SK-N-SH (cell line): Measurements from ENCODE around the gene ERCC5. TPM values are rescaled to one million over a fixed set of nuclear protein-coding genes. Genes with fewer than 3 reads are reported as not detected.

ENCODE experiments used
- CTCF ChIA-PET: fragments of 300-600, 350-600 bp; formaldehyde crosslinking; extraction: SDS; loops from one replicate; lab custom pipeline; 2021; lab: Yijun Ruan, JAX
- POLR2A ChIA-PET: fragments of 350-600 bp; sonication (Branson Sonifier 250); formaldehyde crosslinking; extraction: SDS; loops from one replicate; lab custom pipeline; 2020; ENCODE audit warnings: antibody characterized with exemption, inconsistent platforms; lab: Yijun Ruan, JAX
- DNase-seq: peaks from one replicate; pipeline ENCODE4 v3.0.0; 2012
- H2AFZ ChIP-seq: fragments of 200-600 bp; sonication (generic); 2 replicates; pipeline ENCODE4 v1.8.1; 2016; ENCODE audit warnings: antibody characterized with exemption, mild to moderate bottlenecking, low read depth
- H3F3A ChIP-seq: fragments of 200-600 bp; sonication (generic); replicated peaks from 2 replicates; pipeline ENCODE3; 2016; ENCODE audit warnings: antibody characterized with exemption, mild to moderate bottlenecking; ENCODE audit not compliant: insufficient read depth
- H3K27ac ChIP-seq, 2 experiments: fragments of 200-500 bp in 1 of 2; fragments of 200-600 bp in 1 of 2; sonication (Bioruptor generic) in 1 of 2; sonication (generic), shearing (Covaris generic) in 1 of 2; 2 replicates each; pipeline versions ENCODE4 v1.5.1 to v1.6.1; 2014 to 2016; ENCODE audit warnings: low read depth in 2 of 2, inconsistent platforms in 1 of 2, low read length in 1 of 2, mild to moderate bottlenecking in 1 of 2, mixed read lengths in 1 of 2
- H3K27me3 ChIP-seq: fragments of 200-600 bp; sonication (generic), shearing (Covaris generic); 2 replicates; pipeline ENCODE4 v1.6.1; 2016; ENCODE audit warnings: mixed run types; ENCODE audit not compliant: insufficient read depth
- H3K36me3 ChIP-seq, 2 experiments: fragments of 200-500 bp in 1 of 2; fragments of 200-600 bp in 1 of 2; sonication (Bioruptor generic) in 1 of 2; sonication (generic) in 1 of 2; replicated peaks in 1 of 2; 2 replicates each; pipeline versions ENCODE3 to v1.5.1; 2014 to 2016; ENCODE audit warnings: low read length in 1 of 2, mild to moderate bottlenecking in 1 of 2; ENCODE audit not compliant: insufficient read depth in 2 of 2, control insufficient read depth in 1 of 2
- H3K4me1 ChIP-seq, 2 experiments: fragments of 200-500 bp in 1 of 2; fragments of 200-600 bp in 1 of 2; sonication (Bioruptor generic) in 1 of 2; sonication (generic), shearing (Covaris generic) in 1 of 2; 2 replicates each; pipeline versions ENCODE4 v1.5.1 to v1.6.1; 2014 to 2016; ENCODE audit warnings: low read depth in 1 of 2, low read length in 1 of 2, mixed run types in 1 of 2; ENCODE audit not compliant: insufficient read depth in 2 of 2, control insufficient read depth in 1 of 2
- H3K4me2 ChIP-seq: fragments of 200-600 bp; sonication (generic), shearing (Covaris generic); 2 replicates; pipeline ENCODE4 v1.6.1; 2017; ENCODE audit warnings: mixed run types
- H3K4me3 ChIP-seq, 2 experiments: fragments of 200-500 bp in 1 of 2; fragments of 200-600 bp in 1 of 2; sonication (Bioruptor generic) in 1 of 2; sonication (generic), shearing (Covaris generic) in 1 of 2; 2 replicates each; pipeline versions ENCODE4 v1.5.1 to v1.8.1; 2014 to 2016; ENCODE audit warnings: low read depth in 2 of 2, inconsistent platforms in 1 of 2, low read length in 1 of 2, mild to moderate bottlenecking in 1 of 2, mixed read lengths in 1 of 2, moderate library complexity in 1 of 2
- H3K79me2 ChIP-seq: fragments of 200-600 bp; sonication (generic); 2 replicates; pipeline ENCODE4 v1.8.1; 2017; ENCODE audit warnings: mild to moderate bottlenecking; ENCODE audit not compliant: insufficient read depth
- H3K9ac ChIP-seq: fragments of 200-600 bp; sonication (generic); 2 replicates; pipeline ENCODE4 v1.6.1; 2017; ENCODE audit warnings: mixed run types
- H3K9me2 ChIP-seq: fragments of 200-600 bp; sonication (generic); 2 replicates; pipeline ENCODE4 v1.6.1; 2017; ENCODE audit warnings: mixed run types
- H3K9me3 ChIP-seq: fragments of 200-600 bp; sonication (generic); 2 replicates; pipeline ENCODE4 v1.6.1; 2017; ENCODE audit warnings: mixed run types, mild to moderate bottlenecking, moderate library complexity
- H4K20me1 ChIP-seq: fragments of 200-600 bp; sonication (generic); 2 replicates; pipeline ENCODE4 v1.6.1; 2017; ENCODE audit warnings: mild to moderate bottlenecking, mixed run types; ENCODE audit not compliant: insufficient read depth
- EP300 ChIP-seq, 2 experiments: IDR thresholded peaks; 2 replicates each; pipeline versions ENCODE4 v1.4.0 to v1.6.1; 2012; ENCODE audit warnings: borderline replicate concordance in 1 of 2, low read depth in 1 of 2, low read length in 1 of 2
- EZH2phosphoT487 ChIP-seq: fragments of 200-600 bp; sonication (generic); IDR thresholded peaks from 2 replicates; pipeline ENCODE4 v1.6.1; 2017; ENCODE audit warnings: low read depth, mixed run types, mild to moderate bottlenecking, antibody characterized with exemption, moderate library complexity, borderline replicate concordance
- FOSL2 ChIP-seq: IDR thresholded peaks from 2 replicates; pipeline ENCODE4 v1.4.0; 2012; ENCODE audit warnings: low read depth, mild to moderate bottlenecking, moderate library complexity, borderline replicate concordance
- GATA2 ChIP-seq: sonication (generic); formaldehyde crosslinking; IDR thresholded peaks from 2 replicates; pipeline ENCODE4 v1.5.0; 2020; ENCODE audit warnings: mild to moderate bottlenecking, missing genetic modification reagents
- MEF2A ChIP-seq: IDR thresholded peaks from 2 replicates; pipeline ENCODE4 v1.4.0; 2012; ENCODE audit warnings: low read depth, borderline replicate concordance
- PBX3 ChIP-seq: IDR thresholded peaks from 2 replicates; pipeline ENCODE4; 2012
- POLR2AphosphoS5 ChIP-seq: IDR thresholded peaks from 2 replicates; pipeline ENCODE4 v1.6.1; 2012; ENCODE audit warnings: low read depth, low read length
- RCOR1 ChIP-seq: fragments of 150-350 bp; IDR thresholded peaks from 2 replicates; pipeline ENCODE4 v1.6.1; 2017; ENCODE audit warnings: antibody characterized with exemption, low read length
- RFX5 ChIP-seq: IDR thresholded peaks from 2 replicates; pipeline ENCODE4 v1.6.1; 2012; ENCODE audit warnings: mild to moderate bottlenecking, improper control_type of control experiment, low read length
- RXRA ChIP-seq: IDR thresholded peaks from 2 replicates; pipeline ENCODE4 v1.4.0; 2012; ENCODE audit warnings: low read depth, mild to moderate bottlenecking, borderline replicate concordance
- SMC3 ChIP-seq: IDR thresholded peaks from 2 replicates; pipeline ENCODE4 v1.6.1; 2012; ENCODE audit warnings: low read depth, low read length, improper control_type of control experiment
- TAF1 ChIP-seq: IDR thresholded peaks from 2 replicates; pipeline ENCODE4 v1.6.1; 2012; ENCODE audit warnings: low read depth, mild to moderate bottlenecking, low read length, moderate library complexity, borderline replicate concordance
- TCF12 ChIP-seq: IDR thresholded peaks from 2 replicates; pipeline ENCODE4 v1.4.0; 2012
- TEAD4 ChIP-seq: IDR thresholded peaks from 2 replicates; pipeline ENCODE4 v1.4.0; 2012; ENCODE audit warnings: mild to moderate bottlenecking, borderline replicate concordance; ENCODE audit not compliant: insufficient read depth
- USF2 ChIP-seq: fragments of 150-350 bp; IDR thresholded peaks from 2 replicates; pipeline ENCODE4 v1.6.1; 2017; ENCODE audit warnings: antibody characterized with exemption, low read length, low read depth, borderline replicate concordance
- YY1 ChIP-seq: IDR thresholded peaks from 2 replicates; pipeline ENCODE4 v1.4.0; 2012; ENCODE audit warnings: low read depth, mild to moderate bottlenecking
- WGBS: methylation state at CpG from one replicate; pipeline ENCODE4 v1.1.6; 2017; ENCODE audit warnings: low lambda C conversion rate; 5-methylcytosine and 5-hydroxymethylcytosine counted together
- polyA plus RNA-seq, 3 experiments: library from polyadenylated mRNA; depleted of rRNA; stranded (reverse); fragments of >200 nt; gene quantifications; 2 replicates each; pipeline ENCODE4 v1.2.3, GENCODE V29; 2012
- TF ChIP-seq, protein P1 (sequence below): IDR thresholded peaks from 2 replicates; pipeline ENCODE4 v1.4.0; 2012; ENCODE audit warnings: low read depth
- TF ChIP-seq, protein P2 (sequence below): fragments of 200-600 bp; sonication (generic); IDR thresholded peaks from 2 replicates; pipeline ENCODE4 v1.6.1; 2017; ENCODE audit warnings: antibody characterized with exemption, mild to moderate bottlenecking, moderate library complexity
- TF ChIP-seq, protein P3 (sequence below): IDR thresholded peaks from 2 replicates; pipeline ENCODE4 v1.4.0; 2012; ENCODE audit warnings: low read depth, borderline replicate concordance

The ERCC5 gene
- polyA plus RNA-seq, 1 of the 3 experiments (the other 2 are of a cell fraction) = 14.1 TPM

DNA sequence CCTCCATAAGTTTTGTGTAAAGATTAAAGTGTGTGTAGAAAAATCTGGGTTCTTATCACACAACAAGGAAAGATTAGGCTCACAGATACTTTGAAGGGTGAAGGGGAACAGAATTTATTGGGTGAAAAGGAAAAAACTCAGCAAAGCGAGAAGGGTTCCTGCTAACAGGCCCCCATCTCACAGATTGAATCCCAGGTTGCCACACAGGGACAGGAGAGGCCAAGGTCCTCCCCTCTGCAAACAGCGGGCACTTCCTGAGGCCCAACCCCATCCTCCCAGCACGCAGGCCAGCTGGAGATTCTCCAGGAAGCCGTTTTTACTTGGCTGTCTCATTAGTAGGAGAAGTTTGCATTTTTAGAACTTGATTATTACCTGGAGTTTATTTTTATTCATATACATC lies 15.2 kb upstream of the ERCC5 start:
- ChIA-PET CTCF (no interaction called here), POLR2A (no interaction called here)
- Histone ChIP-seq H3K9me3 (no peaks in the 10 kb centered on the region), H3K4me1 (peaks cover 0 to 1% of the 10 kb centered on the region in 2 experiments; a peak in 2 of 4 replicates), H3K4me3 (no peak overlapping the region), H3K9me2 (no peaks in the 10 kb centered on the region), H3K79me2 (peaks cover 4% of the 10 kb centered on the region; the same call in 1 of the 2 replicates), H3K27me3 (no peaks in the 10 kb centered on the region), H3K27ac (no peak overlapping the region), H3K9ac (no peak overlapping the region), H3K4me2 (no peak overlapping the region), H2AFZ (no peak overlapping the region), H3K36me3 (peaks cover 26 to 37% of the 10 kb centered on the region in 2 experiments), H3F3A (peaks cover 20% of the 10 kb centered on the region), H4K20me1 (no peaks in the 10 kb centered on the region)
- WGBS = 69% methylated on average over 4 of the region's 4 CpGs
- TF ChIP-seq, protein P1, sequence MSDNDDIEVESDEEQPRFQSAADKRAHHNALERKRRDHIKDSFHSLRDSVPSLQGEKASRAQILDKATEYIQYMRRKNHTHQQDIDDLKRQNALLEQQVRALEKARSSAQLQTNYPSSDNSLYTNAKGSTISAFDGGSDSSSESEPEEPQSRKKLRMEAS = no peak
- no peak for TF ChIP-seq TCF12
- TF ChIP-seq TAF1 = no peak
- TF ChIP-seq RFX5 = no peak
- no peak for TF ChIP-seq TEAD4
- no peak for TF ChIP-seq PBX3
- TF ChIP-seq SMC3 = no peak
- TF ChIP-seq, protein P2, sequence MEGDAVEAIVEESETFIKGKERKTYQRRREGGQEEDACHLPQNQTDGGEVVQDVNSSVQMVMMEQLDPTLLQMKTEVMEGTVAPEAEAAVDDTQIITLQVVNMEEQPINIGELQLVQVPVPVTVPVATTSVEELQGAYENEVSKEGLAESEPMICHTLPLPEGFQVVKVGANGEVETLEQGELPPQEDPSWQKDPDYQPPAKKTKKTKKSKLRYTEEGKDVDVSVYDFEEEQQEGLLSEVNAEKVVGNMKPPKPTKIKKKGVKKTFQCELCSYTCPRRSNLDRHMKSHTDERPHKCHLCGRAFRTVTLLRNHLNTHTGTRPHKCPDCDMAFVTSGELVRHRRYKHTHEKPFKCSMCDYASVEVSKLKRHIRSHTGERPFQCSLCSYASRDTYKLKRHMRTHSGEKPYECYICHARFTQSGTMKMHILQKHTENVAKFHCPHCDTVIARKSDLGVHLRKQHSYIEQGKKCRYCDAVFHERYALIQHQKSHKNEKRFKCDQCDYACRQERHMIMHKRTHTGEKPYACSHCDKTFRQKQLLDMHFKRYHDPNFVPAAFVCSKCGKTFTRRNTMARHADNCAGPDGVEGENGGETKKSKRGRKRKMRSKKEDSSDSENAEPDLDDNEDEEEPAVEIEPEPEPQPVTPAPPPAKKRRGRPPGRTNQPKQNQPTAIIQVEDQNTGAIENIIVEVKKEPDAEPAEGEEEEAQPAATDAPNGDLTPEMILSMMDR = no peak
- no peak for TF ChIP-seq RCOR1
- TF ChIP-seq FOSL2 = no peak
- TF ChIP-seq EP300 (IDR thresholded peaks at IDR 0.05; ENCODE audit: borderline replicate concordance in 1 of 2, low read depth in 1 of 2, low read length in 1 of 2) = no peak
- TF ChIP-seq POLR2AphosphoS5 = no peak
- DNase-seq = no peak

GRCh38 chr13:102836471-102836870 lies 9.4 kb upstream of the ERCC5 start:
- no peaks in the 10 kb centered on the region for H3K79me2 ChIP-seq
- no peaks in the 10 kb centered on the region for H3K9me3 ChIP-seq
- CTCF ChIA-PET = interaction anchor here (1.3 kb wide), 1 partner anchor 37 kb away, joined by 3 read pairs; no protein-coding TSS in a partner anchor
- H3K36me3 ChIP-seq = peaks cover 31 to 55% of the 10 kb centered on the region in 2 experiments
- H3K9me2 ChIP-seq = no peaks in the 10 kb centered on the region
- H4K20me1 ChIP-seq = no peaks in the 10 kb centered on the region
- H3K27ac ChIP-seq = no peak overlapping the region
- H3K27me3 ChIP-seq = no peaks in the 10 kb centered on the region
- H3F3A ChIP-seq = peaks cover 3% of the 10 kb centered on the region
- H3K9ac ChIP-seq = no peak overlapping the region
- no peak overlapping the region for H3K4me2 ChIP-seq
- DNase-seq = no peak
- no peak overlapping the region for H2AFZ ChIP-seq
- POLR2A ChIA-PET = no interaction called here
- no peaks in the 10 kb centered on the region for H3K4me1 ChIP-seq
- WGBS = 93% methylated on average over 4 of the region's 4 CpGs
- no peak overlapping the region for H3K4me3 ChIP-seq
- TF ChIP-seq, protein P1 = no peak
- TF ChIP-seq YY1 = no peak
- TF ChIP-seq PBX3 = no peak
- no peak for TF ChIP-seq USF2
- TF ChIP-seq, protein P3, sequence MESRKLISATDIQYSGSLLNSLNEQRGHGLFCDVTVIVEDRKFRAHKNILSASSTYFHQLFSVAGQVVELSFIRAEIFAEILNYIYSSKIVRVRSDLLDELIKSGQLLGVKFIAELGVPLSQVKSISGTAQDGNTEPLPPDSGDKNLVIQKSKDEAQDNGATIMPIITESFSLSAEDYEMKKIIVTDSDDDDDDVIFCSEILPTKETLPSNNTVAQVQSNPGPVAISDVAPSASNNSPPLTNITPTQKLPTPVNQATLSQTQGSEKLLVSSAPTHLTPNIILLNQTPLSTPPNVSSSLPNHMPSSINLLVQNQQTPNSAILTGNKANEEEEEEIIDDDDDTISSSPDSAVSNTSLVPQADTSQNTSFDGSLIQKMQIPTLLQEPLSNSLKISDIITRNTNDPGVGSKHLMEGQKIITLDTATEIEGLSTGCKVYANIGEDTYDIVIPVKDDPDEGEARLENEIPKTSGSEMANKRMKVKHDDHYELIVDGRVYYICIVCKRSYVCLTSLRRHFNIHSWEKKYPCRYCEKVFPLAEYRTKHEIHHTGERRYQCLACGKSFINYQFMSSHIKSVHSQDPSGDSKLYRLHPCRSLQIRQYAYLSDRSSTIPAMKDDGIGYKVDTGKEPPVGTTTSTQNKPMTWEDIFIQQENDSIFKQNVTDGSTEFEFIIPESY = no peak
- TF ChIP-seq MEF2A = no peak
- TF ChIP-seq FOSL2 = no peak
- no peak for TF ChIP-seq RXRA
- TF ChIP-seq GATA2 (CRISPR knock-in tag) = no peak
- TF ChIP-seq EZH2phosphoT487 = no peak
- TF ChIP-seq TAF1 = no peak
